DND-41 (cell line): ENCODE data around the gene DVL2.
A peak's percentile ranks its signal among the peaks of the same experiment; 100 is the strongest.

ENCODE experiments used
- ATAC-seq: fragments of 200-7000 bp; cut with Tn5 transposase; 3 replicates; pipeline ENCODE4 v1.9.1; 2021; ENCODE audit warnings: low read depth; ENCODE audit not compliant: insufficient read depth
- DNase-seq: peaks from one replicate; pipeline ENCODE4 v3.0.0-alpha.2; 2020
- H2AFZ ChIP-seq: 2 replicates; pipeline ENCODE4 v1.6.0; 2012; ENCODE audit warnings: low read depth, low read length
- H3K27ac ChIP-seq: 2 replicates; pipeline ENCODE4 v1.5.1; 2012; ENCODE audit warnings: low read length, inconsistent platforms
- H3K27me3 ChIP-seq: fragments of 200-600 bp; sonication (generic); 2 replicates; pipeline ENCODE4 v1.6.0; 2012; ENCODE audit warnings: low read length, mild to moderate bottlenecking, inconsistent platforms; ENCODE audit not compliant: insufficient read depth, poor library complexity
- H3K36me3 ChIP-seq: 2 replicates; pipeline ENCODE4 v1.5.1; 2012; ENCODE audit warnings: low read length, inconsistent platforms; ENCODE audit not compliant: insufficient read depth
- H3K4me1 ChIP-seq: 2 replicates; pipeline ENCODE4 v1.5.1; 2012; ENCODE audit warnings: mild to moderate bottlenecking, low read length; ENCODE audit not compliant: insufficient read depth
- H3K4me2 ChIP-seq: 2 replicates; pipeline ENCODE4 v1.6.0; 2012; ENCODE audit warnings: mild to moderate bottlenecking, moderate library complexity, low read length, inconsistent platforms; ENCODE audit not compliant: insufficient read depth
- H3K4me3 ChIP-seq, 2 experiments: fragments of 200-600 bp in 1 of 2; shearing (Covaris generic) in 1 of 2; 2 replicates each; pipeline ENCODE4 v1.5.1; 2012 to 2016; ENCODE audit warnings: inconsistent platforms in 2 of 2, low read length in 2 of 2, mild to moderate bottlenecking in 2 of 2, low read depth in 1 of 2, moderate library complexity in 1 of 2
- H3K79me2 ChIP-seq: 2 replicates; pipeline ENCODE4 v1.6.0; 2012; ENCODE audit warnings: low read length, inconsistent platforms; ENCODE audit not compliant: insufficient read depth
- H3K9ac ChIP-seq: 2 replicates; pipeline ENCODE4 v1.6.0; 2012; ENCODE audit warnings: low read depth, mild to moderate bottlenecking, inconsistent platforms, low read length, moderate library complexity
- H3K9me3 ChIP-seq: 2 replicates; pipeline ENCODE4 v1.5.1; 2012; ENCODE audit warnings: low read length, moderate library complexity, mild to moderate bottlenecking, inconsistent platforms; ENCODE audit not compliant: insufficient read depth, severe bottlenecking
- H4K20me1 ChIP-seq: 2 replicates; pipeline ENCODE4 v1.6.0; 2012; ENCODE audit warnings: low read length; ENCODE audit not compliant: insufficient read depth
- CTCF ChIP-seq: IDR thresholded peaks from 2 replicates; pipeline ENCODE4 v1.5.1; 2012; ENCODE audit warnings: borderline replicate concordance, low read length, moderate library complexity, mild to moderate bottlenecking; ENCODE audit not compliant: poor library complexity, severe bottlenecking; ENCODE audit errors: extremely low read depth
- EZH2 ChIP-seq: IDR thresholded peaks from 3 replicates; pipeline ENCODE4 v1.6.1; 2012; ENCODE audit warnings: borderline replicate concordance, low read depth, mild to moderate bottlenecking, moderate library complexity, low read length, inconsistent platforms; ENCODE audit not compliant: severe bottlenecking

DVL2 gene

GRCh38 chr17:7279448-7279847, 45.1 kb upstream of the DVL2 start:
- Histone ChIP-seq H3K79me2 (no peaks in the 10 kb centered on the region), H3K4me2 (no peak overlapping the region), H2AFZ (no peak overlapping the region)

GRCh38 chr17:7266784-7267183, 32.5 kb upstream of the DVL2 start:
- H3K27ac ChIP-seq: no peak overlapping the region
- no peaks in the 10 kb centered on the region for H3K9me3 ChIP-seq
- no peaks in the 10 kb centered on the region for H3K36me3 ChIP-seq
- ATAC-seq (no peak), DNase-seq (no peak)
- H3K4me1 ChIP-seq: peaks cover 3% of the 10 kb centered on the region; the same call in 1 of the 2 replicates
- no peak overlapping the region for H3K4me3 ChIP-seq
- H2AFZ ChIP-seq: no peak overlapping the region
- H3K4me2 ChIP-seq: no peak overlapping the region
- H3K27me3 ChIP-seq: no peaks in the 10 kb centered on the region
- no peaks in the 10 kb centered on the region for H3K79me2 ChIP-seq
- H4K20me1 ChIP-seq: no peaks in the 10 kb centered on the region
- TF ChIP-seq EZH2: no peak
- TF ChIP-seq CTCF: no peak
- no peak overlapping the region for H3K9ac ChIP-seq

More at GRCh38 chr17:7279448-7279847, 45.1 kb upstream of the DVL2 start:
- Histone ChIP-seq H3K9ac (no peak overlapping the region), H3K27ac (no peak overlapping the region), H3K4me3 (no peak overlapping the region), H3K9me3 (no peaks in the 10 kb centered on the region), H3K36me3 (no peaks in the 10 kb centered on the region), H3K4me1 (peaks cover 27% of the 10 kb centered on the region), H4K20me1 (no peaks in the 10 kb centered on the region), H3K27me3 (peaks cover 8% of the 10 kb centered on the region)
- TF ChIP-seq CTCF: no peak
- TF ChIP-seq EZH2: no peak
- ATAC-seq (no peak), DNase-seq (no peak)

- no peak overlapping the region for H3K9ac ChIP-seq
These were observed 29.4 kb upstream of the DVL2 start for GRCh38 chr17:7263801-7264078.

More at GRCh38 chr17:7263801-7264078, 29.4 kb upstream of the DVL2 start:
- H3K4me2 ChIP-seq: no peak overlapping the region
- H2AFZ ChIP-seq: peak overlapping the region; percentile 36; the same call in 1 of the 2 replicates
- no peak overlapping the region for H3K4me3 ChIP-seq
- TF ChIP-seq CTCF (no peak), EZH2 (no peak)
- H3K9me3 ChIP-seq: no peaks in the 10 kb centered on the region
- H3K4me1 ChIP-seq: peaks cover 3% of the 10 kb centered on the region; the same call in 1 of the 2 replicates
- no peak for DNase-seq
- no peaks in the 10 kb centered on the region for H3K79me2 ChIP-seq
- no peak overlapping the region for H3K27ac ChIP-seq
- no peaks in the 10 kb centered on the region for H4K20me1 ChIP-seq
- H3K36me3 ChIP-seq: peaks cover 9% of the 10 kb centered on the region
- H3K27me3 ChIP-seq: no peaks in the 10 kb centered on the region
- no peak for ATAC-seq
